Measurements from ENCODE around the gene SYNJ2. TPM values are rescaled to one million over a fixed set of nuclear protein-coding genes. Genes with fewer than 3 reads are reported as not detected.

SYNJ2 gene
- total RNA-seq, 2 experiments from 2014 or later, result 34.6 to 38.0 TPM

DNA sequence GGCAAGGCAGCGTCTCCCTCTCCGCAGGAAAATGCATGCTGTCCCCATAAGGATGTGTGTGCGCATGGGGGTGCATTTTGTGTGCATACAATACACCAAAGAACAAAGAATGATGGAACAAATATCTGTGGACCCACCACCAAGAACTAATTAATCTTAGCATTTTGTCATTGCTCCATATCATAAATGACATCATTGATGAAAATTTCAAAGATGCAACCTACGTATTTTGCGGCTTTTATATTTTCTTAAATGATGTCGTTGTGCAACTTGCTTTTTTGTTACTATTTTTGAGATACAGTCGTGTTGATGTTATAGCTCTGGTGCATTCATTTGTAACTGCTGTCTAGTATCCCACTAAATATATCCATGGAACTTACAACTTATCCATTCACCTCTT, 96.7 kb downstream of the SYNJ2 start:
- Mint-ChIP-seq H3K4me3 (no peak overlapping the region), H3K27me3 (no peaks in the 10 kb centered on the region), H3K27ac (no peak overlapping the region), H3K9me3 (no peaks in the 10 kb centered on the region), H3K4me1 (ENCODE audit: low read depth) (no peaks in the 10 kb centered on the region), H3K36me3 (ENCODE audit: low read depth) (peaks cover 90% of the 10 kb centered on the region)
- ChIA-PET POLR2A (no interaction called here), CTCF (interaction anchor here (0.7 kb wide), 1 partner anchor 152 kb away, joined by 3 read pairs; no protein-coding TSS in a partner anchor)
- no peak for DNase-seq
- intact Hi-C loops (cut with DNase I, micrococcal nuclease), result loop anchor here in 1 of 2 experiments (10.0 kb wide), 1 partner anchor 764 kb away; no protein-coding TSS in a partner anchor
- no peak overlapping the region for H3K27ac ChIP-seq (ENCODE audit: low read depth in 1 of 2, low read length in 2 of 2)
- no peaks in the 10 kb centered on the region for H3K4me1 ChIP-seq (ENCODE audit: insufficient read depth, low read length)
- no peak overlapping the region for H3K4me3 ChIP-seq (ENCODE audit: low read length)
- no peak for ATAC-seq (ENCODE audit: poor library complexity)
- TF ChIP-seq, protein P1, sequence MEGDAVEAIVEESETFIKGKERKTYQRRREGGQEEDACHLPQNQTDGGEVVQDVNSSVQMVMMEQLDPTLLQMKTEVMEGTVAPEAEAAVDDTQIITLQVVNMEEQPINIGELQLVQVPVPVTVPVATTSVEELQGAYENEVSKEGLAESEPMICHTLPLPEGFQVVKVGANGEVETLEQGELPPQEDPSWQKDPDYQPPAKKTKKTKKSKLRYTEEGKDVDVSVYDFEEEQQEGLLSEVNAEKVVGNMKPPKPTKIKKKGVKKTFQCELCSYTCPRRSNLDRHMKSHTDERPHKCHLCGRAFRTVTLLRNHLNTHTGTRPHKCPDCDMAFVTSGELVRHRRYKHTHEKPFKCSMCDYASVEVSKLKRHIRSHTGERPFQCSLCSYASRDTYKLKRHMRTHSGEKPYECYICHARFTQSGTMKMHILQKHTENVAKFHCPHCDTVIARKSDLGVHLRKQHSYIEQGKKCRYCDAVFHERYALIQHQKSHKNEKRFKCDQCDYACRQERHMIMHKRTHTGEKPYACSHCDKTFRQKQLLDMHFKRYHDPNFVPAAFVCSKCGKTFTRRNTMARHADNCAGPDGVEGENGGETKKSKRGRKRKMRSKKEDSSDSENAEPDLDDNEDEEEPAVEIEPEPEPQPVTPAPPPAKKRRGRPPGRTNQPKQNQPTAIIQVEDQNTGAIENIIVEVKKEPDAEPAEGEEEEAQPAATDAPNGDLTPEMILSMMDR (IDR thresholded peaks at IDR 0.05), result no peak
- H3K36me3 ChIP-seq (ENCODE audit: insufficient read depth, low read length), result peaks cover 59% of the 10 kb centered on the region
- no peaks in the 10 kb centered on the region for H3K27me3 ChIP-seq (ENCODE audit: control insufficient read depth in 1 of 2, insufficient read depth in 2 of 2, low read length in 2 of 2)
- no peaks in the 10 kb centered on the region for H3K9me3 ChIP-seq (ENCODE audit: control insufficient read depth in 1 of 2, insufficient read depth in 1 of 2, low read length in 2 of 2)

DNA sequence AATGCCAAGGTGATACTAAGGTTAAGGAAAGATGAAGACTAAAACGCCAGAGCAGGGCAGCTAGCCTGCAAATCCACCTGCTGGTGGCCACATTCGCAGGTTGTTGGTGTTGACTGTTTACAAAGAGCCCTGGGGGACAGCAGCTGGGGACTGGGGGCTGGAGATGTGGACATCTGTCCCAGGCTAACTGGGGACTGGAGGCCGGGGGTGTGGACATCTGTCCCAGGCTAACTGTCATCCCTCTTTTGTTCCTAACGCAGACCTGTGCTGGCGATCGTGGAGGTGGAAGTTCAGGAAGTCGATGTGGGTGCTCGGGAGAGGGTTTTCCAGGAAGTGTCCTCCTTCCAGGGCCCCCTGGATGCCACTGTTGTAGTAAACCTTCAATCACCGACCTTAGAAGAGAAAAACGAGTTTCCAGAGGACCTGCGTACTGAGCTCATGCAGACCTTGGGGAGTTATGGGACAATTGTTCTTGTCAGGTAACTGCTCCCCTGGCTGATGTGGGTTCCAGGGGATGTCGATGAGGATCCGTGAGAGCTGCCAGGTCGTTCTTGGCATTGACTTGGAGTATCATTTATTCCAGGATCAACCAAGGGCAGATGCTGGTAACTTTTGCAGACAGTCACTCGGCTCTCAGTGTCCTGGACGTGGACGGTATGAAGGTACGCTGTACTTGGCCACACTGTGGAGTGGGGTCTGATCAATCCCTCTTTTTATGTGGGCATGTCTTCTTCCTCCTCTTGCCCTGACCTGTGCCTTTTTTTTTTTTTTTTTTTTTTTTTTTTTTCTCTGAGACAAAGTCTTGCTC, 99.4 kb downstream of the SYNJ2 start:
- ChIA-PET POLR2A (no interaction called here), CTCF (no interaction called here)
- no peak overlapping the region for H3K27ac Mint-ChIP-seq
- Histone ChIP-seq H3K4me3 (ENCODE audit: low read length) (no peak overlapping the region), H3K27ac (ENCODE audit: low read depth in 1 of 2, low read length in 2 of 2) (no peak overlapping the region), H3K4me1 (ENCODE audit: insufficient read depth, low read length) (peaks cover under 1% of the 10 kb centered on the region), H3K27me3 (ENCODE audit: control insufficient read depth in 1 of 2, insufficient read depth in 2 of 2, low read length in 2 of 2) (no peaks in the 10 kb centered on the region), H3K36me3 (ENCODE audit: insufficient read depth, low read length) (peaks cover 72% of the 10 kb centered on the region), H3K9me3 (ENCODE audit: control insufficient read depth in 1 of 2, insufficient read depth in 1 of 2, low read length in 2 of 2) (no peaks in the 10 kb centered on the region)
- H3K4me1 Mint-ChIP-seq (ENCODE audit: low read depth), result no peaks in the 10 kb centered on the region
- intact Hi-C loops (cut with DNase I, micrococcal nuclease), result no loop called here
- no peak overlapping the region for H3K4me3 Mint-ChIP-seq
- DNase-seq, result no peak
- no peak for ATAC-seq (ENCODE audit: poor library complexity)
- TF ChIP-seq, protein P1 (IDR thresholded peaks at IDR 0.05), result no peak
- H3K9me3 Mint-ChIP-seq, result no peaks in the 10 kb centered on the region
- H3K27me3 Mint-ChIP-seq, result no peaks in the 10 kb centered on the region
- H3K36me3 Mint-ChIP-seq (ENCODE audit: low read depth), result peaks cover 93% of the 10 kb centered on the region

DNA sequence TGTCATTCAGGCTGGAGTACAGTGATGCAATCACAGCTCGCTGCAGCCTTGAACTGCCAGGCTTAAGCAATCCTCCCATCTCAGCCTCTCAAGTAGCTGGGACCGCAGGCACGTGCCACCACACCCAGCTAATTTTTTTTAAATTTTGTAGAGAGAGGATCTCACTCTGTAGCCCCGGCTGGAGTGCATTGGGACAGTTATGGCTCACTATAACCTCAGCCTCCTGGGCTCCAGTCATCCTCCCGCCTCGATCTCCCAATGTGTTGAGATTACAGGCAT, 99.9 kb downstream of the SYNJ2 start:
- no peak overlapping the region for H3K4me3 Mint-ChIP-seq

More for the DNA sequence above, 99.9 kb downstream of the SYNJ2 start:
- TF ChIP-seq, protein P1 (IDR thresholded peaks at IDR 0.05), result no peak
- DNase-seq (peak in 2 of 14 experiments; percentile 45 to 61), ATAC-seq (ENCODE audit: poor library complexity) (no peak)
- Histone ChIP-seq H3K36me3 (ENCODE audit: insufficient read depth, low read length) (peaks cover 72% of the 10 kb centered on the region), H3K4me3 (ENCODE audit: low read length) (no peak overlapping the region), H3K27me3 (ENCODE audit: control insufficient read depth in 1 of 2, insufficient read depth in 2 of 2, low read length in 2 of 2) (no peaks in the 10 kb centered on the region), H3K4me1 (ENCODE audit: insufficient read depth, low read length) (peaks cover 2% of the 10 kb centered on the region), H3K27ac (ENCODE audit: low read depth in 1 of 2, low read length in 2 of 2) (no peak overlapping the region), H3K9me3 (ENCODE audit: control insufficient read depth in 1 of 2, insufficient read depth in 1 of 2, low read length in 2 of 2) (no peaks in the 10 kb centered on the region)
- Mint-ChIP-seq H3K27me3 (no peaks in the 10 kb centered on the region), H3K4me1 (ENCODE audit: low read depth) (no peaks in the 10 kb centered on the region), H3K36me3 (ENCODE audit: low read depth) (peaks cover 92% of the 10 kb centered on the region), H3K9me3 (no peaks in the 10 kb centered on the region), H3K27ac (no peak overlapping the region)
- intact Hi-C loops (cut with DNase I, micrococcal nuclease), result no loop called here
- ChIA-PET POLR2A (no interaction called here), CTCF (no interaction called here)

Data from CD4-positive, alpha-beta T cell (primary cell).